Sigmoid colon (tissue), 4 donors: ENCODE measurements around the gene THSD8.

Experiments
- POLR2A ChIP-seq, 2 donors: fragments of 450-650 bp; IDR thresholded peaks; one replicate each; pipeline ENCODE4 v1.6.1; 2016; ENCODE audit warnings: antibody characterized with exemption in 2 of 2, mild to moderate bottlenecking in 2 of 2, moderate library complexity in 2 of 2
- POLR2AphosphoS5 ChIP-seq, 4 donors: sonication (generic); formaldehyde crosslinking; IDR thresholded peaks; one replicate each; pipeline ENCODE4 v1.6.1; 2017; ENCODE audit warnings: antibody characterized with exemption in 4 of 4
- TF ChIP-seq, protein P1 (sequence below), 4 experiments: fragments of 450-650 bp in 3 of 4; fragments of 200-600 bp in 1 of 4; IDR thresholded peaks; one replicate each; pipeline ENCODE4 v1.5.1; 2016 to 2019; ENCODE audit warnings: antibody characterized with exemption in 4 of 4, mild to moderate bottlenecking in 3 of 4, moderate library complexity in 2 of 4

DNA sequence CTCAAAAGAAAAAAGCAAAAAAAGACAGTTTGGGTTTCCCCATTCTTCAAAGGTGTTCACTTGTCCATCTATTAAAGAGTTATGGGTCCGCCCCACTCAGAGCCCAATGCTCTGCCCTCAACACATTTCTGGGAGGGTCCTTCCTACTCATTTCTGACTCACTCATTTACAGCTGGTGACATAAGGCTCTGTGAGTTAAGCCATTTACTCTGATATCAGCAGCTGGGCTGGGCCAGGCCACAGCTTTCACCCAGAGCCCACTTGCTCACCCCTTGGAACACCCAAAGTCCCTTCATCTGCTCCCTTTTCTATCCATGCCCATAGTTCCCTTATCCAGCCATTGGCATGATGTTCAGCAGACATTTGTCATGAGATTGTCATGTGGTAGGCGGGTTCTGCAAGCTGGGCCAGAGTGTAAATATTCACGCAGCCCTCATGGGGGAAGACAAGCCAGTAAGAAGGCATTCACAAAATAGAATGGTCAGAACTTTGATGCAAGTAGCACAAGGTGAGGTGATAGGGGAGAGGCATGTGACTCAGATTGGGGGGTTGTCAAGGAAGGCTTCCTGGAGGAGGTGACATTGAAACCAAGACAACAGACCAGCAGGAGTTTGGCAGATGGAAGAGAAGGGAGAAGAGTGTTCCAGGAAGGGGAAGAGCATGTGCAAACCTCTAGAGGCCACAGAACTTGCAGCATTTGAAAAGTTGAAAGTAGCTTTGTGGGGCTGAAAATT, 42.3 kb downstream of the THSD8 start:
- TF ChIP-seq, protein P1, sequence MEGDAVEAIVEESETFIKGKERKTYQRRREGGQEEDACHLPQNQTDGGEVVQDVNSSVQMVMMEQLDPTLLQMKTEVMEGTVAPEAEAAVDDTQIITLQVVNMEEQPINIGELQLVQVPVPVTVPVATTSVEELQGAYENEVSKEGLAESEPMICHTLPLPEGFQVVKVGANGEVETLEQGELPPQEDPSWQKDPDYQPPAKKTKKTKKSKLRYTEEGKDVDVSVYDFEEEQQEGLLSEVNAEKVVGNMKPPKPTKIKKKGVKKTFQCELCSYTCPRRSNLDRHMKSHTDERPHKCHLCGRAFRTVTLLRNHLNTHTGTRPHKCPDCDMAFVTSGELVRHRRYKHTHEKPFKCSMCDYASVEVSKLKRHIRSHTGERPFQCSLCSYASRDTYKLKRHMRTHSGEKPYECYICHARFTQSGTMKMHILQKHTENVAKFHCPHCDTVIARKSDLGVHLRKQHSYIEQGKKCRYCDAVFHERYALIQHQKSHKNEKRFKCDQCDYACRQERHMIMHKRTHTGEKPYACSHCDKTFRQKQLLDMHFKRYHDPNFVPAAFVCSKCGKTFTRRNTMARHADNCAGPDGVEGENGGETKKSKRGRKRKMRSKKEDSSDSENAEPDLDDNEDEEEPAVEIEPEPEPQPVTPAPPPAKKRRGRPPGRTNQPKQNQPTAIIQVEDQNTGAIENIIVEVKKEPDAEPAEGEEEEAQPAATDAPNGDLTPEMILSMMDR (IDR thresholded peaks at IDR 0.05) = no peak
- TF ChIP-seq POLR2AphosphoS5 (IDR thresholded peaks at IDR 0.05) (no peak), POLR2A (IDR thresholded peaks at IDR 0.05) (no peak)
